AG09319 (cell line): ENCODE data around the gene ZSCAN18.

ENCODE experiments used
- DNase-seq: peaks from one replicate; pipeline ENCODE4 v3.0.0-alpha.2; 2010; ENCODE audit warnings: low read depth; ENCODE audit errors: extremely low read depth
- CTCF ChIP-seq: IDR thresholded peaks from 2 replicates; pipeline ENCODE4 v1.5.1; 2011; ENCODE audit warnings: low read depth, mild to moderate bottlenecking, inconsistent platforms, low read length, moderate library complexity

Gene ZSCAN18

GRCh38 chr19:58059671-58060078 lies 38.4 kb downstream of the ZSCAN18 start:
- no peak for DNase-seq
- no peak for TF ChIP-seq CTCF

DNA sequence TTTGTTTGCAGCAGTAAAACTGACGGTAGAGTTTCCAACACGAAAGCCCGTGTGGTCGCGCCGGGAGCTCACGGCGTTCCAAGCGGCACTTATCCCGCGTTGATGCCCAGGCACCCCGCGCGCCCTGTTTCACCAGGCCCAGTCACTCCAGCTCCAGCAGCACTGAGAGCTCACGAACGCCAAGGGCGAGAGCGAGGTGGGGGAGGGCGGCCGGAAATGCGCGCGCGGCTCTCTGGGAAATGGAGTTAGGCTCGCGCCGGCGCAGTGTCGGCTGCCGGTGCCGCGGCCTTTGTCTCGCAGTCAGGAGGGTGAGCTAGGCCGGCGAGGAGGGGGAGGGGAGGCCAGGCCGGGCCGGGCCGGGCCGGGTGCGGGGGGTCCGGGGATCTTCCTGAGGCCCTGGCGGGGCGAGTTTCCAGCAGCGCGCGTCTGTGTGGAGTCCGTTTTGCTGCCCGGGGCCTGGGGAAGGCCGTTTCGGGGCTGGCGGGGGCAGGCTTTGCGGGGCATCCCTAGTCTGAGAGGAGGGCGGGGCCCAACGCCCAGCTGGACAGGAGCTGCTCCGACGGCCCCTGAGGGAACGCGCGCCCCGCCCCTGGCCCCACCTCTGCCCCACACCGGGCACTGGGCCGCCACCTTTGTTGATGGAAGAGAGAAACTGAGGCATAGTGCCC lies 38.9 kb downstream of the ZSCAN18 start, which contains the start of gene ZNF135:
TSS of gene ZNF135 (plus strand) at position 280 of the 668 bp plus-strand sequence. CDS start 721 bp downstream, outside the sequence.
- peak; percentile 60 for DNase-seq
- no peak for TF ChIP-seq CTCF

DNA sequence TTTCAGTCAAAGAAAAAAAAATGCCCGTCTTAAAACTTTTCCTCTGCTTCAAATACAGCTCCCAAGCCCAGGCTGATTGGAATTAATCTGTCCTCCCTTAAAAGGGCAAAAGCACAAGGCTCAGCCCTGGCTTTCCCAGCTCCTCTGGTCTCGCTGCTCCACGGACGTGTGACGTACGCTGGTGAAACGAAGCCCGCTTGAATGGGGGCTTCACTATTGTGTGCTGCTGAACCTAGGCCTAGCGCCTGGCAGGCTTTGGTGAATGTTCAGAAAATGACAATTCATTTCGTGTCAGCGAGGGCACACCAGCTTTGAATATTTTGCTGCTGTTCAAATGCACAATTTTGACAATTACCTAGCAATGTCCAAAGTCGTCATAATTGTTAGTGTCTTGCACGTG lies 39.6 kb downstream of the ZSCAN18 start:
- TF ChIP-seq CTCF, result no peak
- DNase-seq, result no peak

DNA sequence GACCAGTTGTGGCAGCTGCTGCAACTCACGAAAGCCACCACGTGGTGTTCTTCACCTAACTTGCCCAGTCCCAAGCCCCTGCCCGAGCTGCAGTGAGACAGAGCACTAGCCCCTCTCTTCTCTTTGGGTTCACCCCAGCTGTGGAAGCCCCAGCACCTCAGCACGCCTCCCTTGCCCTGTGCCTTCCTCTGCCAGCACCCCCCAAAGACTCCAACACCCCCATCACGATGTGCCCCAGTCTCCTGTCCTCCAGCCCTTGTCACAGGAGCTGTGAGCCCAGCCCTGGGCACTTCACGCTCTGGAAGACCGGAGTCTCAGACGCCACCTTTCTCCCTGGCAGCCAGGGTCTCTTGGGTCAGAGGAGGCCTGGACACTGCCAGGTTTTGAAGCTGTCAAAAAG lies 41.2 kb downstream of the ZSCAN18 start:
- no peak for TF ChIP-seq CTCF
- no peak for DNase-seq

GRCh38 chr19:58056261-58056660 lies 41.8 kb downstream of the ZSCAN18 start:
- no peak for DNase-seq
- TF ChIP-seq CTCF, result no peak

GRCh38 chr19:58054901-58055874 lies 42.8 kb downstream of the ZSCAN18 start:
- no peak; the same call in 1 of the 2 replicates for TF ChIP-seq CTCF
- no peak for DNase-seq
